GM21367 (cell line): Measurements from ENCODE around the gene BBS5.
"Not testable (repeated sequence)": the region's sequence is repeated elsewhere in the genome, so short reads cannot be mapped to it uniquely, and the experiment has no call there.

Source experiments
- ATAC-seq: cut with Tn5 transposase; IDR thresholded peaks from one replicate; pipeline ENCODE4 v1.9.1; 2021; ENCODE audit not compliant: unreplicated experiment

Gene BBS5

GRCh38 chr2:169485650-169486138, 6.4 kb downstream of the BBS5 start:
- no peak for ATAC-seq

- ATAC-seq, result no peak
These were observed 7.2 kb downstream of the BBS5 start for GRCh38 chr2:169486487-169486886.

- no peak for ATAC-seq
These were observed 11.5 kb downstream of the BBS5 start for GRCh38 chr2:169490834-169491233.

- no peak for ATAC-seq
These were observed 12.1 kb downstream of the BBS5 start for GRCh38 chr2:169491378-169491777.

- ATAC-seq, result no peak
These were observed 14.1 kb downstream of the BBS5 start for GRCh38 chr2:169493360-169493759.

GRCh38 chr2:169495310-169495928, 16.1 kb downstream of the BBS5 start:
- no peak for ATAC-seq

- no peak for ATAC-seq
These were observed 25.4 kb downstream of the BBS5 start for GRCh38 chr2:169504651-169505050.

- ATAC-seq, result no peak
These were observed 28.4 kb downstream of the BBS5 start for GRCh38 chr2:169507698-169508097.

- no peak for ATAC-seq
These were observed 30.1 kb downstream of the BBS5 start, which contains the start of gene KLHL41 for GRCh38 chr2:169509298-169509885. TSS of gene KLHL41 (plus strand) at chr2:169509702. CDS start at chr2:169509779, 77 bp downstream.

GRCh38 chr2:169509955-169510354, 30.7 kb downstream of the BBS5 start:
- no peak for ATAC-seq

- no peak for ATAC-seq
These were observed 31.2 kb downstream of the BBS5 start for GRCh38 chr2:169510496-169510895.

- no peak for ATAC-seq
These were observed 32.5 kb downstream of the BBS5 start for GRCh38 chr2:169511818-169512217.

- ATAC-seq, result no peak
These were observed 33.2 kb downstream of the BBS5 start for GRCh38 chr2:169512525-169512924.

- ATAC-seq, result no peak
These were observed 33.8 kb downstream of the BBS5 start for GRCh38 chr2:169513094-169513493.

- no peak for ATAC-seq
These were observed 34.6 kb downstream of the BBS5 start for GRCh38 chr2:169513926-169514325.

GRCh38 chr2:169514758-169515157, 35.5 kb downstream of the BBS5 start:
- not testable (repeated sequence) for ATAC-seq

- ATAC-seq, result not testable (repeated sequence)
These were observed 37.2 kb downstream of the BBS5 start for GRCh38 chr2:169516488-169516995.

- no peak for ATAC-seq
These were observed 41.6 kb downstream of the BBS5 start for GRCh38 chr2:169520896-169521295.

GRCh38 chr2:169523681-169524080, 44.4 kb downstream of the BBS5 start:
- ATAC-seq, result no peak

GRCh38 chr2:169525434-169525833, 46.1 kb downstream of the BBS5 start:
- ATAC-seq, result no peak

GRCh38 chr2:169526451-169526850, 47.2 kb downstream of the BBS5 start:
- ATAC-seq, result no peak

GRCh38 chr2:169528271-169528701, 49.0 kb downstream of the BBS5 start:
- ATAC-seq, result peak; percentile 90
